ENCODE measurements around the gene CHRDL2.

CHRDL2 gene

GRCh38 chr11:74710281-74710938 is 20.8 kb downstream of the CHRDL2 start:
- no peak for DNase-seq

GRCh38 chr11:74709175-74709574 is 22.1 kb downstream of the CHRDL2 start:
- DNase-seq, result no peak

GRCh38 chr11:74707602-74708510 is 23.4 kb downstream of the CHRDL2 start:
- DNase-seq, result no peak

- DNase-seq, result no peak
Observed at GRCh38 chr11:74707182-74707581, 24.0 kb downstream of the CHRDL2 start.

- no peak for DNase-seq
Observed at GRCh38 chr11:74703211-74703610, 28.0 kb downstream of the CHRDL2 start.

GRCh38 chr11:74702383-74703007 is 28.7 kb downstream of the CHRDL2 start:
- DNase-seq, result peak; percentile 27

GRCh38 chr11:74701351-74701750 is 29.9 kb downstream of the CHRDL2 start:
- no peak for DNase-seq

- DNase-seq, result no peak
Observed at GRCh38 chr11:74699615-74700396, 31.4 kb downstream of the CHRDL2 start.

GRCh38 chr11:74697722-74698121 is 33.5 kb downstream of the CHRDL2 start:
- no peak for DNase-seq

GRCh38 chr11:74696939-74697675 is 34.1 kb downstream of the CHRDL2 start:
- no peak for DNase-seq

- no peak for DNase-seq
Observed at GRCh38 chr11:74696500-74696899, 34.7 kb downstream of the CHRDL2 start.

- DNase-seq, result no peak
Observed at GRCh38 chr11:74695705-74696280, 35.4 kb downstream of the CHRDL2 start.

GRCh38 chr11:74694136-74694930 is 36.9 kb downstream of the CHRDL2 start:
- DNase-seq, result no peak

GRCh38 chr11:74693531-74693930 is 37.7 kb downstream of the CHRDL2 start:
- no peak for DNase-seq

GRCh38 chr11:74691755-74692154 is 39.5 kb downstream of the CHRDL2 start:
- DNase-seq, result no peak

GRCh38 chr11:74689666-74690065 is 41.6 kb downstream of the CHRDL2 start:
- DNase-seq, result no peak

- no peak for DNase-seq
Observed at GRCh38 chr11:74687237-74688023, 43.8 kb downstream of the CHRDL2 start.

GRCh38 chr11:74686792-74687191 is 44.4 kb downstream of the CHRDL2 start:
- DNase-seq, result no peak

GRCh38 chr11:74685905-74686304 is 45.3 kb downstream of the CHRDL2 start:
- no peak for DNase-seq

- DNase-seq, result no peak
Observed at GRCh38 chr11:74685338-74685737, 45.9 kb downstream of the CHRDL2 start.

Data from NCI-H748 treated with DMSO at 0.1 percent for 48 hours (cell line).